CD4-positive, alpha-beta T cell treated with Interleukin-10 for 1 hour (primary cell): ENCODE data around the gene INTS6L.

Source experiments
- DNase-seq: peaks from one replicate; pipeline ENCODE4 v3.0.0-alpha.2; 2020

Gene INTS6L, protein sequence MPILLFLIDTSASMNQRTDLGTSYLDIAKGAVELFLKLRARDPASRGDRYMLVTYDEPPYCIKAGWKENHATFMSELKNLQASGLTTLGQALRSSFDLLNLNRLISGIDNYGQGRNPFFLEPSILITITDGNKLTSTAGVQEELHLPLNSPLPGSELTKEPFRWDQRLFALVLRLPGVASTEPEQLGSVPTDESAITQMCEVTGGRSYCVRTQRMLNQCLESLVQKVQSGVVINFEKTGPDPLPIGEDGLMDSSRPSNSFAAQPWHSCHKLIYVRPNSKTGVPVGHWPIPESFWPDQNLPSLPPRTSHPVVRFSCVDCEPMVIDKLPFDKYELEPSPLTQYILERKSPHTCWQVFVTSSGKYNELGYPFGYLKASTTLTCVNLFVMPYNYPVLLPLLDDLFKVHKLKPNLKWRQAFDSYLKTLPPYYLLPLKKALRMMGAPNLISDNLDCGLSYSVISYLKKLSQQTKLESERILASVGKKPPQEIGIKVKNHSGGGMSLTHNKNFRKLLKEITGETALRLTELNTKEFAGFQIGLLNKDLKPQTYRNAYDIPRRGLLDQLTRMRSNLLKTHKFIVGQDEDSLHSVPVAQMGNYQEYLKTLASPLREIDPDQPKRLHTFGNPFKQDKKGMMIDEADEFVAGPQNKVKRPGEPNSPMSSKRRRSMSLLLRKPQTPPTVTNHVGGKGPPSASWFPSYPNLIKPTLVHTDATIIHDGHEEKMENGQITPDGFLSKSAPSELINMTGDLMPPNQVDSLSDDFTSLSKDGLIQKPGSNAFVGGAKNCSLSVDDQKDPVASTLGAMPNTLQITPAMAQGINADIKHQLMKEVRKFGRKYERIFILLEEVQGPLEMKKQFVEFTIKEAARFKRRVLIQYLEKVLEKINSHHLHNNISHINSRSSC

DNA sequence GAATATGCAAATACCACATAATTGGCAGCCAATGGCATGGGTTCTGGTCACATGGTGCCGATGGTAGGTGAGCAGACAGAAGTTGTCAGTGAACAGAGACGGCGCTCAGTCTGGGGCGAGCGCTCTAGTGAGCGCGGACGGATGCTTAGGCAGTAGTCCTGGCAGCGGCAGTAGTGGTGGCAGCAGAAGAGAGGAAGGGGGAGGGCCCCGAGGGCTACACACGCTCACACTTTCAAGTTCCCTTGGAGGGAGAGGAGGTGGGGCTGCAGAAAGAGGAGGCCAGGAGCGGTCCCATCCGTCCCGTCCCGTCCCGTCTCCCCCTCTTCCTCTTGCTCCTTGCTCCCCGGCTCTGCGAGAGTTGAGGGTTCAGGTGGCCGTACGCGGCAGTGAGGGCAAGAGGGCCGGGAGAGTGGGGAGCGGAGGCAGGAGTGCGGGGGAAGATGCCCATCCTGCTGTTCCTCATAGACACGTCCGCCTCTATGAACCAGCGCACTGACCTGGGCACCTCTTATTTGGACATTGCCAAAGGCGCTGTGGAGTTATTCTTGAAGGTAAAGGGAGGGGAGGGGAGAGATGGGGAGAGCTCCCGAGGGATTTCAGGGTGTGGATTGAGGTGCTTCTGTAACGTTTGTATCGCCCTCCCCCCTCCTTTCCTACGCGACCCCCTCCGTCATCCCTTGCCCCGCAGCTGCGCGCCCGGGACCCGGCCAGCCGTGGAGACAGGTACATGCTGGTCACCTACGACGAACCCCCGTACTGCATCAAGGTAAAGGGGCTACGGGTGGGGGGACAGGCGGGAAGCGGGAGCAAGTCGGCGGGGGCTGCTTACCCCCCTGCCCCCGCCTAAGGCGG, at the start of gene INTS6L:
TSS of gene INTS6L (plus strand) at position 108 of the 852 bp plus-strand sequence. CDS start at position 441, 333 bp downstream.
- DNase-seq: peak; percentile 92

DNA sequence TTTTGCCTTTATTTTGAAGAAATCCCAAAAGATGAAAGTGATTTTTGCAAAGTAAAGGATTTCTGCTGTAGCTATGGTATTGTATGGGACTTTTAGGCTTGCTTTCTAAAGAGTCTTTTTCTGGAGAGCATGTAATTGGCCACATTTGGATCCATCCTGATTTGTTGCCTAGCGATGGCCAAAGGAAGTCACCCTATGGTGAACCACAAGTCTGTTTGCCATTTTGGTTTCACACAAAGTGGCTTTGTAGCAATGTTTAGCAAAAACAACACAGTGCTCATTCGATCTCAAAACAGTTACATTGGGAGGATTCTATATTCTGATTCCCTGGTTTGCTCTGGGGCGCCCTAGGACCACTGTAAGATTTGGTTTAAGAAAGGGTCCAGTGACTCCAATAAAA, 44.1 kb upstream of the INTS6L start:
- DNase-seq: no peak

DNA sequence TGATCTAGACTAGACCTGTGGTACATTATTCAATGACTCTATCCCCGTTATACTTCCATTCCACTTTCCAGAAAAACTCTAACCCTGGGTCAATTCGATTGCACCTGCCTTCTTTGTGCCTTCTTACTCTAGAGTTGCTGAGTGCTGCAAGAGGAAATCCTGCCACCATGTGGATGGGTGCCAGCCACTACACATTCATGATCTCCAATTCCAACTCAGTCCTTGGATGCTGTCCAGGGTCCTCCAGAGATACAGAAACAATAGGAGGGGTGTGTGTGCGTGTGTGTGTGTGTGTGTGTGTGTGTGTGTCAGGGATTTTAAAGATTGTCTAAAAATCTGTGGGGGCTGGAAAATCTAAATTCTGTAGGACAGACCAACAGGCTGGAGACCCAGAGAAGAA, 42.9 kb upstream of the INTS6L start:
- DNase-seq: peak; percentile 53

DNA sequence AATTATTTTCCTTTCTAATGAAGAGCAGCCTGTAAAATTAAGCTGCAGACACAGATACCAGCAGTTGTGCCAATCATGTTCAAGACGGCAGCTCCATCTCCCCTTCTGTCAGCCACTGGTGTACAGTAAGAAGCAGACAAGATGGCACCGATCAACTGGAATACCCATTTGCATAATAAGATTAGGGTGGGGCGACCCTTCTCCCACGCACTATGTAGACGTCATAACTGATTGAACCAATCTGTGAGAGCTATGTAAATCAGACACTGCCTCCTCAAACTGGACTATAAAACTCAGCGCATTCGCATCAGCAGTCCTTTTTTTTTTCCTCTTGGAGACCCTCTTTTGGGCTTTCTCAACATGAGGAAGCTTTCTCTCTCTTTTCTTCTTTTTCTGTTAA, 40.4 kb upstream of the INTS6L start:
- no peak for DNase-seq

DNA sequence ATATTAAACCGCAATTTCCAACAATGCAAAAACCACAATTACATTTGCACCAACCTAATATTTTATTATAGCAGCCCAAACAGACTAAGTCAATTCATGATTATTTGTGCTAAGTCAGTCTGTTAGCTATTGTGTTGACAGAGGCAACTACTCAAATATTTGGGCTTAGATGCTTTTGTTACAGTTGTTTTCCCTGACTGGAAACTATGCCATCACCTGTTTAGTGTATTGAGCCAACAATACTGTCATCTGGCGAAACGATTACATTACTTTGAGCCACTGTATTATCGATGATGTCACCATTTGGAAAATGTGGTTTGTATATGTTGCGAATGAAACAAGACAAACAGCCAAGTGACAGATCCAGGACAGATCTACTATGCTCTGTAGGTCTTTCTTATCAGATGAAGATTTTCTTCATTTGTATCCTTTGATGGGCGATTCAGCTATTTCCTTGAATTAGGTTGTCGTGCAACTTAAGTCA, 38.7 kb upstream of the INTS6L start:
- no peak for DNase-seq

DNA sequence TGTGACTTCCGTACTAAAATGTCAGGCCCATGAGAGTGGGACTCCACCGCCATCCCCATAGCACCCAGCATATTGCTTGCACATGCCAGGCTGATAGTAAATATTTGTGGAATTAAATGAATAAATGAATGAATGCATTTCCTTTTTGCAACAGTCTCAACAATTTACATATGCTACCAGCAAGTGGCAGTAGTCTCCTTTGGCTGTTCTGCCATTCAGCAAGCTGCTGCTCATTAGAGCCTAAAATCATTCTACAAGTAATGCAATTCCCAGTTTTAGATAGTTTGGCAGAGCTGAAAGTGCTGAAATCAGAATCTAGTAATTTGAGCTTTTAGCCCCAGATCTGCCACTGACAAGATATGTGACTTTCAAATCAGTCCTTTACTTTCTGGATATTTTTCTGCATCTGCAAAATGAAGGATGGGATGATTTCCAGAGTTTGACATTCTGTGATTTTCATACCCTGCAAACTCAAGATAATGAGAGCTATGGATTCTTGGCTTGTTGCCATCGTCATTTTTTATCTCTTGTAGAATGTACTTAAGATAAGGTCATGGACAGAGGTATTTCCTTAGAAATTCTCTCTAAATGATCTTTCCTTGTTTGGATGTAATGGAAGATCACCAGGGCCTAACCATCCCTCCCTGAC, 35.7 kb upstream of the INTS6L start:
- DNase-seq: peak; percentile 53

DNA sequence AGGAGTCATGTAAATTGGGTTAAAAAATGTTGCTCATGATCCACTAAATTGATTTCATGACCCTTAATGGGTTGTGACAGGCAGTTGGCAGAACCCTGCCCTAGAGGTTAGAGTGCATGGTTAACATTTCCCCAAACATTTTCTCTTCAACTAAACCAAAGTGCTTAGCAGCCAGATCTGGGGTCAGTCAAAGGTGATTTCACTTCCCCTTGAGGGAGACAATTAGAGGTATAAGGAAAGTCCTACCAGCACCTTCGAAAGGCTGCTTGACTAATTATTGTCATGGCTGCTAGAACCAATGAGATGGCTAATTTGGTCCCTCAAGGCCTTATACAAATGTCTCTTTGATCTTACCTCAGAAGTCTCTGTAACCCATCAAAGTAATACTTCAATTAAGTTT, 30.9 kb upstream of the INTS6L start:
- DNase-seq: no peak

DNA sequence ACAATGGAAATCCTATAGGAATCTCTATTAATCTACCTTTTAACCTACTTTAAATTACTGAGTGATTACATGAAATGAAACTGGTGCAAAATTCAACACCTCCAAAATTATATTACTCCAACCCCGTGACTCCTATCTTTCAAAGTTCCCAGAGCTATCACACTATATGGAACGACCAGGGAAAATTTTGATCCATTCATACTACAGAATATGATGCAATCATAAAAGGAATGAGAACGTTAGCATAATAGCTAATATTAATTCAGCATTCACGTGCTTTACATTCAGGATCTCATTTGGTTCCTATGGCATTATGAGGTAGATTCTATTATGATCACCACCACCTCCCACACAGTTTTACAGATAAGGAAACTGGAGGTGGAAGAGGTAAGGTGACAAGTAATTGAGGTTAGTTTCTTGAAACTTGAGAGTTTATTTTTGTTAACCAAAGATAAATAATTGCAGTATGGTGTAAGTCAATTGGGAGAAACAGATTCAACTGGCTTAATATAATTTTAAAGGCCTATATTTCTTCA, 29.4 kb upstream of the INTS6L start:
- DNase-seq: no peak

DNA sequence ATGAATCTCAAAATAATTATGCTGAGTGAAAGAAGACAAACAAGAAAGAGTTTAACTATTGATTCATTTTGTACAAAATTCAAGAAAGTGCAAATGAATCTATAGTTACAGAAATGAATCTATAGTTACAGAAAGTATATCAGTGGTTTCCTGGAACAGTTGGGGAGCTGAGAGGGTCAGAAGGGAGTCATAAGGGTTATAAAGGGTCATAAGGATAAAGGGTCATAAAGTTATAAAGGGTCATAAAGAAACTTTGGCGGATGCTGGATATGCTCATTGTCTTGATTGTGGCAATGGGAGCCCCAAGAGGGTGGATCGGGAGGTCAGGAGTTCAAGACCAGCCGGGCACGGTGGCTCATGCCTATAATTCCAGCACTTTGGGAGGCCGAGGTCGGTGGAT, 26.0 kb upstream of the INTS6L start:
- no peak for DNase-seq

DNA sequence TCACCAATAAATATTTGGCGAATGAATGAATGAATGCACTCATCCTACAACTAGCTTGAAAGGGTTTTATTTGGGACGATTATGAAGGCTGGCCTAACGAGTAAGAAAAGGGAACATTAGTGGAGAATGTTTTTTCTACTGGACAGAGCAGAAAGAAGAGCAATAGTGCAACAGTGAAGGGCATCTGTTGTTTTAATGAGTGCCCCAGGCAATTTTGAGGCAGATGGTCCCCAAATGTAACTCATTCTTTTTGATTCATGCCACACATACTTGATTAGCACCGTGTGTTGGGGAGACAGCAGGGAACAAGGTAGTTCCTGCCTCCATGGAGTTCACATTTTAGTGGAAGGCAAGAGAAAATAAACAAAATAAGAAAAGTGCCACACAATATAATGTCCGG, 22.7 kb upstream of the INTS6L start:
- DNase-seq: no peak

DNA sequence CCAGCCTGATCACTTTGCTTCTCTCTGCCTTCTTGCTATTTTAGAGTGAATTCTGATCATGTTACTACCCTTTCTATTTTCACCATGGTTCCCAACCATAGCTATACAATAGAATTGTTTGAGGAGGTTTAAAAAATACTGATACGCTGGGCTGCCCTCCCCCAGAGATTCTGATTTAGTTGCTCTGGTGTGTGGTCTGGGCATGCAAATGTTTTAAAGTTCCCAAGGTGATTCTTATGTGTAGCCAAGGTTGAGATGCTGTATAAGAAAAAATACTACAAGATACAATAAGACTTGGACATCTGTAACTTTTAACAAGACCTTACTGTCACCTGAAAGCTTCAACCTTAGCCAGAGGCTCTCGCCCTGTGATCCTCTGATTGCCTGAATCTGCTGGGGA, 22.2 kb upstream of the INTS6L start:
- DNase-seq: no peak

DNA sequence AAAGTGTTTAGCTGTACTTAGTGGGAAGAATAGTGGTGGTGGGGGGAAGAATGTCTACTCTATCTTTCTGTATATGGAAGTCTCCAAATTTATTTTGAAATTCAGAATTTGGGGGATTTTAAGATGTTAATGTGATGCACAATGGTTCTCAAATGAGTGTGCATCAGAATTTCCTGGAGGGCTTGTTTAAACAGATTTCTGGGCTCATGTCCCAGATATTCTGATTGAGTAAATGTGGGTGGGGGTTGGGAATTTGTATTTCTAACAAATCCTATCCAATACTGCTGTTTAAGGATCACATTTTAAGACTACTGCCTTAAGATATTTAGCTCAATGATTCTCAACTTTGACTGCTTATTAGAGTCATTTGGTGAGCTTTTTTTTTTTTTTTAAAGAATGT, 15.1 kb upstream of the INTS6L start:
- DNase-seq: no peak

DNA sequence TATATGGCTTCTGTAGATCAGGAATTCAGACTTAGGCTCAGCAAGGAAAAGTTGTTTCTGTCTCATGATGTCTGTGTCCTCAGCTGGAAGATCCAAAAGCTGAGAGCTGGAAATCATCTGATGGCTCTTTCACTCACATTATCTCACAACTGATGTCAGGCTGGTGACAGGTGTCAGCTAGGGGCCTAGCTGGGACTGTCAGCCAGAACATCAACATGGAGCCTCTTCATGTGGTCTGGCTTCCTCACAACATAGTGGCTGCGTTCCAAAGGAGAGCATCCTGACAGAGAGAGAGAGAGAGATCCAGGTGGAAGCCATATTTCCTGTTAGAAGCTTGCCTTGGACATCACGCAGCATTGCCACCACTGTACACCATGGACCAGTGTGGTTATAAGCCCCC, 10.6 kb upstream of the INTS6L start:
- DNase-seq: no peak

DNA sequence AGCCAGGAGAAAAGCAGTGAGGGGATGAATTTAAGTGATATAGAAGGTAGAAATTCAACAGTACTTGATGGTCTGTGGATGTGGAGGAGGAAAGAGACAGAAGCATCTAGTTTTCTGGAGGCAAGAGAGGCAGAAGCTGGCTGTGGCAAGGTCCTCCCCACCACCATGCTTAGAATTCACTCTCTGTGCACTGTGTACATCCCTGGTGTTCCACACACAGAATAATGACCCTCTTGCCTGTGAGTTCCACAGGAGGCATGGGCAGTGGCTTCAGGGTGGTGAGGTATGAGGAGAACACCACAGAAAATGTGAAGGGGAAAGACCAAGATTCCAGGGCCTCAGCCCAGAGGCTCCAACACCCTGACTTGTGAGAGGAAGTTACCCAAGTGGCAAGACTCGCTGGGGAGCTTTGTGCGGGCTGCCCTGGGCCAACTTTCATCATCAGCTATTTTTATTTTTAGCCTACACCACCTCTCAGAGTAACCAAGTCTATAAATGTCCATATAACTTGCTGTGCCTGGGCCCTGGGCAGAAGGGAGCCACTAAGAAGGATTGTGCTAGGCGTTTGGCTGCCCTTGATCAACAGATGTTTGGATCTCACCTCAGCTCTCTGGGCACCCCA, 7.8 kb upstream of the INTS6L start:
- DNase-seq: no peak

DNA sequence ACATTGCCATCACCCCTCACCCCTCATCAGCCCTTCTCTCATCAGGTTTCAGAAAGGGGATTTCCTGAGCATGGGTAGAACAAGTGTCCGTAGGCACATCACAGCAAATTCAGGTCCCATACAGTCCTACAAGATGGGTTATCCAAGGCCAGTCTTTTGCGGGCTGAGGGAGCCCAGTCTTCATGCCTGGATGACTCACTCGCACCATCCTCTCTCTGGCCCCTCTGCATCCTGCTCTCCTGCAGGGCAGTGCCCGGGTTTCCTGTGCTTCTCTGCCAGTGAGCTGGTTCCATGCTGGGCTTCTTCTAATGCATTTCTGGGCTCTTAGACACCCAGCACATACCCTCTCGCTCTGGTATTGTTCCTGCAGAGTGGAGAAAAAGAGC, 7.3 kb upstream of the INTS6L start:
- DNase-seq: no peak

DNA sequence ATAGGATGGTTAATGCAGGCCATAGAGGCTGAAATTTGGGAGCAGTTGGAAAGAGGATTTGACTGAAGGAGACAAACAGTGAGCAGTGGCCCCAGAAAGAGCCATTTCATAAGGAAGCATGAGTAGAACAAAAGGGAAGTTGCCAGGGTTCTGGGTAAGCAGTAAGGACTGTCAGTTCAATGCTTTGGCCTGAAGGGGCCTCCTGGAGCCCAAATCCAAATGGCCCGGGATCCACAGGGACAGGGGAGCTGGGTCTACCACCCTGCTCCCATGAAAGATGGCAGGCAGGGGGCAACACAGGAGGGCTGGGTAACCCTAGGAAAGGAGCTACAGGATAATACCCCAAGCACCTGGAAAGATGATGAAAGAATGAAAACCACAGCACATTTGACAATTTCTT, 4.1 kb upstream of the INTS6L start:
- no peak for DNase-seq

DNA sequence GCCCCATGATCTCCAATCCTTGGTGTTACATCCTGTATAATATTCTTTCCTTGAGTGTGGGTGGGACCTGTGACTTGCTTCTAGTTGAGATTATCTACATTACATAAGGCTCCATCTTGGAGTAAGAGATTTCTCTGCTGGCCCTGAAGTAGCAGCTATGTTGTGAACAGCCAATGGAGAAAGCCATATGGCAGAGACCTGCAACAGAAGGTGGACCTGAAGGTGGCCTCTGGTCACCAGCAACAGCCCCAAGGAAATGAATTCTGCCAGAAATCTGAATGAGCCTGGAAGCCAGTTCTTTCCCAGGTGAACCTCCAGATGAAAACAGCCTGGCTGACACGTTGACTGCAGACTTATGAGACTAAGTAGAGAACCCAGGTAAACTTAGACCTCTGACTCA, 2.3 kb upstream of the INTS6L start:
- no peak for DNase-seq

DNA sequence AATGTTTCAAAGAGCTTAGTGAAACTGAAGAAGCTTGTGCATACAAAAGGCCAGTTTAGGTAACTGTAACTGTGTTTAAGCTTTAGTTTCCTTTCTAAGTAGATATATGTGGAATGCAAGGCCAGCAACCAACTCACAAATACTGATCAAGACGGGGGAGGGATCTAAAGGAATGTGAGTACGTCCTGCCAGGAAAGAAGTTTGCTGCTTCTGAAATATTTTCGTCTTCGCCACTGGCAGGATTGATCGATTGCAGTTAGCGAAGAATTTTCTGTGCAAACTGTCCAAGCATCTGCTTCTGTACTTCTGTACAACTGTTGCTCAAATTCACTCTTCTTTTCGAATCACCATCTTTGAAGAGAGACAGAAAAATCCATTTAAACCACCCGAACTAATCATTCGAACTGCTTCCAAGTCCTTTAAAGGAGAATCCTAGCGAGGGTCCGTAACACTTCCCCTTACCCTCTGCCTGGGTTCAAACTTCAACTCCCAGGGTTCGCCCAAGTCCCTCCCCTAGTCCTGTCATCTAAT, 373 bp upstream of the INTS6L start:
- DNase-seq: no peak

DNA sequence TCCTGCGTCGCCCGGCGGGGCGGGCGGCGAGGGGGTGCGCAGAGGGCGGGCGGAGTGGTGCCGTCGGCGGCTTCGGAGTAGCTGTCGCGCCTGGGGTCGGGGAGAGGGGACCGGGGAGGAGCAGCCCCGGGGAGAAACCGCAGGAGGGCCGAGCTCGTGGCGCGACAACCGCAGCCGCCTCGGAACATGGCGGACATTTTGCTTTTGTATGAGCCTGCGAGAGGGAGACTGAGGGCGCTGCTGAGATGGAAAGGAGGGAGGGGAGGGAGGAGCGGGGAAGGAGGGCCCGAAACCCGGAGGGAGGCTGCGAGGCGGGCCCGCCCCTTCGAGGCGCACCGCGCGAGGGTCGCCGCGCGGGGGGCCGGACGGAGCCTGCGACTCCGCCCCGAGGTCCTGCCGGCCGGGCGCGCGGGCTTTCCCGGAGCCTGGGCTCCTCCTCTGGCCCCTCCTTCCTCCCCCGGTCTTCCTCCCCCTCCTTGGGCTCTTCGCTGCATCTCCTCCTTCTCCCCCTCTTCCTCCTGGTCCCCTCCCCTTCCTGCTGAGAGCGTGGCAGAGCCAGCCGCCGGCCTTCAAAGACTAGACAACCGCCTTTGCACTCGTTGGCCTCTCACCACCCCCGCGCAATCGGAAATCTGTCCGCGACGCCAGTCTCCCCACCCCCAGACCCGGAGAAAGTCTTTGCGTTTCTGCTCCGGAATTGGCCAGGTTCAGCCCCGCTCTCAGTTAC, 1.1 kb downstream of the INTS6L start:
- DNase-seq: peak; percentile 91

DNA sequence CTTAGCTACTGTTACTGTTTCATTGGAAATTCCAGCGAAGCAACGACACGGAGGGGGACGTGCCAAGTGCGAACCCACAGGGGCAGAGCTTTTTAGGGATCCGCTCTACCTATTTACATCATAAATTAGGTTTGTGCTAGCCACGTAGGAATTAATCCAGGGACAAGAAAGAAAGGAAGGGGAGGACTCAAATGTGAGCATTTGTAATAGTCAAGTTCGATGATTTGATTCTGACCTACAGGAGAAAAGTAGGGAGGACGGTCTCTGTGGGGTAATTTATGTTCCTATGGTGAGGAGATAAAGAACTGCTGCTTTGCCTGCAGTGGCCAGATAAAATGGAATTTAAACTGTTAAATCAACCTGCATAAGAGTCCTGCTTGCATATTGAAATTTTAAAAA, 1.7 kb downstream of the INTS6L start:
- no peak for DNase-seq
